Thyroid gland (tissue), 4 donors: ENCODE results near the gene CDHR5.

Experiments
- CTCF ChIP-seq, 6 experiments: fragments of 200-600 bp in 3 of 6; fragments of 450-650 bp in 3 of 6; sonication (generic) in 3 of 6; IDR thresholded peaks; one replicate each; pipeline ENCODE4 v1.5.1; 2016 to 2019; ENCODE audit warnings: antibody characterized with exemption in 6 of 6, mild to moderate bottlenecking in 2 of 6, inconsistent platforms in 1 of 6, moderate library complexity in 1 of 6
- POLR2A ChIP-seq, 2 donors: fragments of 450-650 bp; IDR thresholded peaks; one replicate each; pipeline ENCODE4 v1.6.1; 2017; ENCODE audit warnings: antibody characterized with exemption in 2 of 2, mild to moderate bottlenecking in 2 of 2, moderate library complexity in 1 of 2

- TF ChIP-seq POLR2A (IDR thresholded peaks at IDR 0.05) (no peak), CTCF (IDR thresholded peaks at IDR 0.05) (no peak)
Observed at GRCh38 chr11:569158-569885, 55.4 kb downstream of the CDHR5 start.
